NCI-H526 (cell line): ENCODE measurements around the gene PPP3CA.
A peak's percentile ranks its signal among the peaks of the same experiment; 100 is the strongest.

Experiments used
- DNase-seq, 2 experiments: peaks; one replicate each; lab custom pipeline; 2025; lab: John Stamatoyannopoulos, UW

Gene PPP3CA

DNA sequence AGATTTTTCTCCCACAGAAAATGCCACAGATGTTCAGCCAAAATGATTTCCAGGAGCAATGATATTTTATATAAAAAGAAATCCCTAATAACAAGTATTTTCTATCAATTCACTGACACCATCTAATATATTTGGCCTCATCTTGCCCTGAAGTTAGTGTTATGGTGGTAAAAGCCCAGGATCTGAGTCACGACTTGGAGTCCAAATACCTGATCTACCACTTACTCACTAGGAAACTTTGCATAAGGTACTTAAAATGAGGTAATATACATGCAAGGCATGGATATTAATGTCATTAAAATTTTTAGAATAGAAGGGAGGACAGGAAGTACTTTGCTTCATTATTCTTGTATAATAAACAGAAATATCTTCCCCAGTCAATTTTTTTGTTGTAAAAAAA, 16.3 kb downstream of the PPP3CA start:
- DNase-seq, result no peak

DNA sequence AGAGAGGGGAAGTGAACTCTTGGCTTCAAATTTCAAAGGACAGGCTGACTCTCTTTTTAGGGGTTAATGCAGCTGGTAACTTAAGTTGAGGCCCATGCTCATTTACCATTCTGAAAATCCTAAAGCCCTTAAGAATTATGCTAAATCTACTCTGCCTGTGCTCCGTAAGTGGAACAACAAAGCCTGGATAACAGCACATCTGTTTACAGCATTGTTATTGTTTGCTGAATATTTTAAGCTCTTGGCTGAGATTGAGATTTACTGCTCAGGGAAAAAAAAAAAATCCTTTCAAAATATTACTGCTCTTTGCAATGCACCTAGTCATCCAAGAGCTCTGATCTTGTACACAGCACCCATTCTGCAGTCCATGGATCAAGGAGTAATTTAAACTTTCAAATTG, 17.7 kb downstream of the PPP3CA start:
- no peak for DNase-seq

DNA sequence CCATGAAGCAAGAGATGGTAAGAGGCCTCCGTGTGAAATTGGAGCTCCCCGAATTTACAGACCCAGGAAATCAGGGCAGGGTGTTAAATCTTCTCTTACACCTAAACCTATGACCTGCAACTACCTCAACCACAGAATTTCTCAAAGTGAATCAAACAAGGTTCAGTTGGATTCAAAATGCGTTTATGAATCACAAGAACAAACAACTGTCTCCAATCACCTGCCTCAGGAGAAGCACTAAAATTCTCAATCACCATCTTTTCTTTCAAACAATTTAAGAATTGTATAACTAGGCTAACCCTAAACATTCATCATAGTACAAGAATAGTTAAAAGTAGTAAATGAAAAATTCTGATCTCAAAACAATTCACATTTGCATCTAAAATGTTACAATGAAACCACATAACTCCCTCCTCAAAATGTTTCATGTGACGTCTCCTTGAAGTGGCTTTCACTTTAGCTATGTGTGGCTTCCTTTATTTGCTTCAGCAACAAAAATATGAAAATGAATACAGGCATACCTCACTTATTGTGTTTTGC, 19.2 kb downstream of the PPP3CA start:
- no peak for DNase-seq

DNA sequence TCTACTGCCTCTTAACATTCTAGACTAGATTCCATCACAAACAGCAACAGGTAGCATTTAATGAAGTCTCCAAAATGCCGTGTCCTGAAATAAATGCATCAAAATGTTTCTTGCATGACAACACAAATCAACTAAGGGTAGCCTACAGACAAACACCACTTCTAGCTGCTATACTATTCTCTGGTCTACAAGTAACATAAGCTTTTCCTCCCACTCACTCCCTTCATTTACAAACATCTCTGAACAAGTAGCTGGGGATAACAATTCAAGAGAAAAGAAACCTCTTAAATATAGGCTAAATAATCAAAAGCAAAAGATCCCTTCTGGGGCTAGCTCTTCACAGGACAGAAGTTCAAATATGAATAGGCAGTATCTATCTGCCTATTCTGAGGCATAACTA, 20.8 kb downstream of the PPP3CA start:
- DNase-seq, result no peak

DNA sequence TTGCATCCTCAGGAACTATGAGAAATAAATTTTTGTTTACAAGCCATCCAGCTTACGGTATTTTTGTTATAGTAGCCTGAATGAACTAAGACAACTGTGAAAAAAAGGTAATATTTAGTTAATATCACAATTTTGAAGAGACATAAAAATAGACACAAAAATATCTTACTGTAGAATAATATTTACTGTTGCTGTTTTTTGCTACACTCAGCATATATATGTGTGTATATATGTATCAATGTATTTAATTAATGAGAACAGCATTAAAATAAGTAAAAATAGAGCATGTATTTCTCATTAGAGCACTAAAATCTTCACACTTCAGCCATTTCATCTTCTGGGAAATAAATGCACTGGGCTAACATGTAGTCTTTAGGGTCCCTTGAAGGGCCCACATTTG, 24.6 kb downstream of the PPP3CA start:
- DNase-seq, result no peak

DNA sequence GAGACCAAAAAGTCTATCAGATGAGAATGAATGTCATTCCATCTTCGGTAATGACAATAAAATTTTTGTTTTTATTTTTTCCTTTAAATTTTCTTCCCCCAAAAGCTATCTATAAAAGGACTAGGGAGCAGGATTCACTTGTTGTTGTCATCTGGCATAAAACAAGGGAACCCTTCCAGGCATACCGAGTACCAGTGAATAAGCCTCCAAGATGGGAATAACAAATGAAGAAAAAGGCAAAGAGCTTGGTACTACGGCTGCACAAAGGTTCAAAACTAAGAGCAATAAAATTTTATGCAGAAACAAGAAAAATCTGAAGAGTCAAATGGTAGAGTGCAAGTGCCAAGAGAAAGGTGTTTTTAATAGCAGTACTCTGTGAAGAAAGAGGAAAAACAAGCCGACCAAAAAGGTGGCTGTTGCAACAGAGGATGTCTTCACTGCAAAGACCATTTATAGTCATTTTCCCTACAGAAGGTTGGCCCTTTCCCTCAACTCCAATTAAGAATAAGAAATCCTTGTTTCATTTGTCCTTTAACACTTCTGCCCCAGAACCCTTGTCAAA, 25.8 kb downstream of the PPP3CA start:
- DNase-seq, result no peak

DNA sequence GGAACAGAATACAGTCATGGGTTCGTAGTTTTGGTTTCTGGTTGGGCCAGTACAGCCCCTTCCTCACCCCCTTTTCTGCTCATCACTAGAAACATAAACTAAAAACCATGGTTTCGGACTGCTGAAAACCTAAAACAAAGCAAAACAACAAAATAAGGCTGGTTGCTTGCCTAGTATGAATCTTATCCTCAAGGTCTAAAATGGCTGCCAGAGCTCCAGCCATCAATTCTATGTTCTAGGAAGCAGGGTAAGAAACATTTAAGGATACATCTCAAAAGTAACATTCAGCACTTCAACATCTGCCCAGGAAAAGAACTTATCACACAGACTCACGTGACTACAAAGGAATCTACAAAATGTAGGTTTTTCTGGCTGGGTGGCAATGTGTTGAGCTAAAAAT, 31.5 kb downstream of the PPP3CA start:
- no peak for DNase-seq

DNA sequence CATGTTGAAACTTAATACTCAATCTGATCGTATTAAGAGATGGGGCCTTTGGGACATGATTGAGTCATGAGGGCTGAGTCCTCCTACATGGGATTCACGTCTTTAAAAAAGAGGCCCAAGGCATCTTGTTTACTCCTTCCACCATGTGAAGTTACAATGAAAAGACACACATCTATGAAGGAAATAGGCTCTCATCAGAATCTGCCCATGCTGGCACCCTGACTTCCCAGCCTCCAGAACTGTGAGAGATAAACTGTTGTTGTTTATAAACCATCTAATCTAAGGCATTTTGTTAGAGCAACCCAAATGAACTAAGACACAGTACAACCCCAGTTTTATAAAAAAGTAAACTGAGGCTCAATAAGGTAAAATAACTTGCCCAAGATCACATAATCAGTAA, 32.3 kb downstream of the PPP3CA start:
- no peak for DNase-seq

DNA sequence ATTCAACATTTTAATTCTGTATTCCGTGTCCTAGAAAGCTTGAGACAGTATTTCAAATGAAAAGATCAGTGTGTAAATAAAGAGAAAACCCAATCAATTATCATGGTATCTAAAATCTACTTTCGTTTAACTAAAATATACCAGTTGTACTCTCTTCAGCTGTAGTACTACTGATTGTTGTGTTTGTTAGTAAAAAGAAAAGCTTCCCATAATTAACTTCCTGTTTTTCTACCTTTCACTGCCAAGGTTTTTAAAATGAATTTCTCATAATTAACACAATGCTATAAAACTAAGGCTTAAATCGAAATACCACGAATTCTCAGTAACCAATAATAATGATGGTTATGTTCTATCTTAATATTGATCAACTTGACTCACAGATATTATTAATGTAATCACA, 37.4 kb downstream of the PPP3CA start:
- no peak for DNase-seq

DNA sequence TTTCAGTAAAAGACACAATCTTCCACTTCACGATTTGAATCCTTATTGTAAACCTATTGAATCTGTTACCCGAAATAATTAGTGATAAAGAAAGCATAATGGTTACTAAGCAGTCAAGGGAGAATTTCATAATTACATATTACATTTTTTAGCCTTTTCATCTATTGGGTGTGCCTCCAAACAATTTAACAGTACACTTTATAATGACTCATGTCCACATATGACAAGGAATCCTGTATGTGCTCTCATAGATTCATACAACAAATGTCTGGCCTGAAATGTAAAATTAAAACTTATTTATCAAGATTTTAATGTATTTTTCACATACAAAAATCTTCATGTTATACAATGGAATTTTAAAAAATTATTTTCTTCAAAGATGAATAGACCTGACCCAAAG, 39.4 kb downstream of the PPP3CA start:
- DNase-seq, result no peak

DNA sequence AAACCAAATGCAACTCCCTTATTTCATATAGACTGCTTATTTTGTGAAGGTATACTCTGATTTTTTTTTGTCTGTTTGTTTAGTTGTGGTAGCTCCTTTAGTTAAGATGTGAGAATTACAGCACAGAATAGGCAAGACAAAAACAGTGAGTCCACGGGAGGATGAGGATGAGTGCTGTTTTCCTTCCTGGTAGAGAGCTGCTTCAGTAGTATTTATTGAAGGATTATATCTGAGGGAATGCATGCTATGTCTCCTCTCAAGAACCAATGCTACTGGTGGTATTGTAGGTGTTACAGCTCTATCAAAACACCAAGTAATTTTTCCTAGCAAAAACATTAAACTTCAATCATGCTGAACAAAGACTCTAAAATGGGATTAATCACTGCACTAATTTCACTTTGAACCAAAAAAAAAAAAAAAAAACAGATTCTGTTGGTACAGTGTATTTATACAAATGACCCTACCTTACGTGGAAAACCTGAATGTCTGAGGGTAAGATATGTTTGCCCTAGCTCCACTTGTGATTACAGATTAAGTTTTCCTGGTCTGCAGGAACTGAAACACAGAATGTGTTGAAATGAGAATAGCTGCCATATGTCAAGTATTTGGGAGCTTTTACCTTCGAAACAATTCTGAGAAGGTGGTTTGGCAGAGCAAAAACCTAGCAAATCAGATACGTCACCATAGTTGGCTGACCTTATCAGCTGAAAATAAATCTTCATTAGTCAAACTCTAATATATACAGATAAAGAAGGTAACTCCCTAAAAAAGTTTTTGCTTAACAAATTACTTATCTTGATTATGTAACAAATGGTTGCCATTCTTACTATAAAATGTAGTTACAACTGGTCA, 40.3 kb downstream of the PPP3CA start:
- no peak for DNase-seq

DNA sequence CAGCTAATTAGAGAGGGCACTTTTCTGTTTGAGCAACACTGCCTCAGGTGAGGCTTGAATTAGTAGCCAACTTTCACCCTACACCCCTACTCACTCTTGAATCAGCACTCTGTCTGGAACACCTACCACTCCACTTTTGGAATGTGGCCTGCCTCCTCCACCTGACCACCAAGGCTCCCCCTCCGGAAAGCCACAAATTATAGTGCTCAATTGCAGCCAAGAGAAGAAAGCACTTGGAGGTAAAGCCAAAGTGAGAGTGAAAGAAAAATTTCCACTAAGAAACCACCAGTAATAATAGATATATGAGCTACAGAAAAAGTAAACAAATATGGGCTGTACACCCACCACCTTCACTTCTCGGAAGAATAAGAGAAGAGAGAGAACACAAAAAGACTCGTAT, 41.1 kb downstream of the PPP3CA start:
- DNase-seq, result no peak

DNA sequence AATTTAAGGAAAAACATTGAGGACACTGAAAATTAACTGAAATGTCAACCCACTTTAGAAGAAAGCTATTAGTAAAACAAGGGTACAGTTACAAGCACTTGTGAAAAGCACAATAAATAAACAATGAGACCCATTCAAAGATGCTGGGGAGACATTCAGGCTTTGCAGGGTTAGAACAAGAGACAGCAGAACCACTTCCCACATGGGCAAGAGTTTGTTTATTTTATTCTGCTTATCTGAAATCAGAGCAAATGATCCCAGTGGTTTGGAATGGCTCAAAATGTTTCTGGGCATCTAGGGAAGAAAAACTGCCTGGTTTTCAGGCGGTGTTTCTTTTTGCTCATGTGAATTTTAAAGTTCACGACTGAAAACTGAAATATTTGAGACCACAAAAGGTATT, 42.4 kb downstream of the PPP3CA start:
- peak in 1 of 2 experiments; percentile 1 for DNase-seq

DNA sequence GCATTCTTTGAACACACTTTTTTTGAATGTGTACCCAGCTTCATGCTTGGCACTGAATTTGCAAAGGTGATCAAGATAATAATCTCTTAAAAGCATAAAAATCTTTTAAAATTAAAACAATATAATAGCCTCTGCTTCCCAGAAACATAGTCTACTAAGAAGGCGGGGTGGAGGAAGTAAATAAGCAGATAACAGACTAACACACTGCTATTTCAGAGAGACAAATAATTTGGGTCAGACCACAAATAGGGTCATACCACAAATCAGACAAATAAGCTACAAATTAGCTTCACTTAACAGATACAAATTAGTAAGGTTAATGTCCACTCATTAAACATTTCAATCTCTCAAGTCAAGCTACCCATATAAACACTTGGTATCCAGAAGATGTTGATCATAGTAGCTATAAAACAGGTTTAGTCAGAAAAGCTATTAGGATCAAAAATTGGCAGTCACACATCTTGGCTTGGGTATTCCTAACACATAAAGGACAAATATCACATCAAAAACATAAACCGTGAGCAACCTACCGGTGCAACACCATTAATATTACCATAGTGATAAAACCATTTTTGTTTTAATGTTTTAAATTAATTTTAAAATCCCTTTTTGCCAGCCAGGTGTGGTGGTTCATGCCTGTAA, 47.3 kb downstream of the PPP3CA start:
- DNase-seq, result no peak

DNA sequence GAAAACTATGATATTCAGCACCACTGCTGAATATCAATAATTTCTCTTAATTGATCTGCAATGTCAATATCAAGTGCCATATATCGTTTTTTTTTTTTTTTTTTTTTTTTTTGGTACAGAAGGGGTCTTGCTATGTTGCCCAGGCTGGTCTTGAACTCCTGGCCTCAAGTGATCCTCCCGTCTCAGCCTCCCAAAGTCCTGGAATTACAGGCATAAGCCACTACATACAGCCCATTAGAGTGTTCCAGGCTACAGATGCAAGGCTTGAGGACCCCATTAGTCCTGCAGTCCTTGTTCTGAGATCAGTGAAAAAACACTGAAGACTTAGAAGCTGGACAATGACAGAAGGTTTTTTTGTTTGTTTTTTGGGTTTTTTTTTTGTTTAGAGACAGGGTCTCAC, 48.3 kb downstream of the PPP3CA start:
- no peak for DNase-seq

DNA sequence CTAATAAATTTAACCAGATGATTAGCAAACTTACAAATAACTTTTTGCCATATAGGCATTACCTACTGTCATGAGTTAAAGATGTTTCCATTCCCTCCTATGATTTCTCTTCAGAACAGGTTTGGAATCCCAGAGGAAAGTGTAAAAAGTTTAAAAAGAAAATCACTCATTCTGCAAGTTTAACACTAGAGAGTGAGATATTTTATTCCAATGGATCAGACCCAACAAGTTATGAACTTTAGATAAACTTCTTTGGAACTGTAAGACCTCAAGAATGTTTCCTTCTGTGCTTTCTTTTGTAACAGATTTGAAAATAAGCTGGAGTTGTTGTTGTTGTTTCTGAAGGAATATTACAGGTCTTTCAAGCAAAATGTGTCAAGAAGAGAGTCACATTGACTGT, 51.6 kb downstream of the PPP3CA start:
- no peak for DNase-seq

DNA sequence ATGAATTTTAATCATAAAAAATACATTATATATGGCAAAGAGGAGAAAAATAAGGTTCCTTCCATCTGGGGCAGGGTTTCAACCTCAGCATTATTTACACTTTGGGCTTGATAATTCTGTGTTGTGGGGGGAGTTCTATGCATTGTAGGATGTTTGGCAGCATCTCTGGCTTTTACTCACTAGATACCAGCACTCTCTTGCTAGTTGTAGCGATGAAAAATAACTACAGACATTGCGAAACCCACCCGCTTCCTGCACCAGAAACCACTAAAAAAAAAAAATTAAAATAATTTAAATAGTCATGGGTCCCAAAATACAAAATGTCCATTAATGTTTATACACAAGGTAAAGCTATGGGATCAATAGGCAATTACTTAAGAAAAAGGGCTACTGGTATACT, 52.7 kb downstream of the PPP3CA start:
- no peak for DNase-seq

DNA sequence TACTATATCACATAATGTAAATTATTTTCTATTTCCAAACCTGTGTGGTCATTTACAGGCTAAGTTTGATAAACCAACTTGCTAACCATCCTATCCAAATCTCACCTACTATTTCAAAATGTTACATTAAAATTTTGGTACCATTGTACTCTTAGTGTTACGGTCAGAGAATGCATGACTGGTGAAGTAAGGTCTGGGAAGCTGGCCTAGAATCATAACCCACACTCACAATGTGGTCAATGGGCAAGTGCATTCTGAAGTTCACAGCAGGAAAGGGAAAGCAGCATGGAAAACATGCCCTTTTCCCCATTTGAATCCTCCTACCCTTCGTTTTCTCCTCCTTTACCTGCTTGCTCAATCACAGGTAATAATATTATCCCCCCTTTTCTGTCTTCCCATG, 54.4 kb downstream of the PPP3CA start:
- DNase-seq, result no peak

DNA sequence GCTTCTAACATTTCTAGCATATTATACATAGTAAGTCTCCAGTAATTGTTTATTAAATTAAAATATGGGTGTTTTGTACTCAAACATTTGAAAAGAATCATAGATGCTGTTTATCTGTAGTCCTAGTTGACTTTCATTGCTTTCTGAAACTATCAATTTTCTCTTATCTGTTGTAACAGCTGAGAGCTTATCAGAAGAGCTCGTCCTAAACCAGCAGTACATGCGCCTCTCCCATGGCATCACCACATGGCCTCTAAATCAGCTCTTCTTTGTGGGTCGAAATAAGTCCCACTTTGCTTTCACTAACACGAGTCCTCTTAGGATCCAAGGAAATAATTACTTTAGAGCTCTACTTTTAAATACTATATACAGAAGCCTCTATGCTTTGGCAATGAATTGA, 55.1 kb downstream of the PPP3CA start:
- no peak for DNase-seq

DNA sequence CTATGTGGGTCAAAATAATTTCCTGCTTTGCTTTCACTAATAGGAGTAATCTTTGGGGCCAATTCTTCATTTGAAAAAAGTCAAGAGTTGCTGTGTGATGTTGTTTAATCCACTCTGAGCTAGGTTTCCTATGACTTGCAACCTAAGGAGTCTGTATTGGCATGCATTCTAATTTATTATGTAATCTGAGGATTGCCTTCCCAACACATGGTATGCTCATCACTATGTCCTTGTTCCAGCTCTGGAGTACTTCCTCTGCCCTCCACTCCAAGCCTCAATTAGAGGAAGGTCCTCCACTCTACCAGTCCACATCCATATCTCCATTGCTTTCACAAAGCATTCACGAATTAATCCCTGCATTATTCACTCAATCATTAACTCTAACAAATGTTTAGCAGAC, 56.1 kb downstream of the PPP3CA start:
- DNase-seq, result no peak

DNA sequence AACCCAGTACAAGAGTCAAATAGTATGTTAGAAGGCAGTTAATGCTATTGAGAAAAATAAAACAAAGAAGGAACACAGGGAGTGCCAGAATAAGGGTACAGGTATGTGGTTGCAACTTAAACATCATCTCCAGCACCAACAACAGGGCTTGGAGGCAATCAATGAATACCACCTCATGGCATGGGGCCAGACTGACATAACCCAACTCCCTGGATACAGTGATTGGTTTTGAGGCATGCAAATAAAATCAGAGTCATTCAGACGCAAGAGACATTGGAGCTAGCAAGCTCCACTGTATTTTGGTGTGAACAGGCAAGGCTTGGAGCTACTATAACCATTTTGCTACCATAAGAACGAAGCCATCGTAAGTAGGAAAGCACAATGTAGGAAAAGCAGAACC, 56.7 kb downstream of the PPP3CA start:
- no peak for DNase-seq

DNA sequence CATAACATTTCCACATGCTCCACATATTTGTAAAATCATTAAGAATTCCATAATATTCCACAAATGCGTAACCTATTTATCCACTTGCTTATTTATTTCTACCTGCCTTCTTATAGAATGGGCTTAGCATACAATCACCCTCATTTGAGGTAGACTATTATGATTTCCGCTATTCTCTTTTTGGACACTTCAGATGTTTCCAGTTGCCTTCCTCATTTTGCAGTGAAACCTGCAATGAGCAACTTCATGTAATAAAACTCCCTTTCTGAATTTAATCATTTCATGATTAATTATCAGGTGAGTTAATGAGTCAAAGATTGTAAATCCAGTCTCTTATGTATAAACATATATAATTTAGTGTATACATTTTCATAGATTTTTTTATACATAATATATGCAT, 58.0 kb downstream of the PPP3CA start:
- no peak for DNase-seq
